DMS53 (cell line): ENCODE data around the gene TPD52L3.

Source experiments
- DNase-seq: peaks from one replicate; lab custom pipeline; 2025; lab: John Stamatoyannopoulos, UW

The TPD52L3 gene

DNA sequence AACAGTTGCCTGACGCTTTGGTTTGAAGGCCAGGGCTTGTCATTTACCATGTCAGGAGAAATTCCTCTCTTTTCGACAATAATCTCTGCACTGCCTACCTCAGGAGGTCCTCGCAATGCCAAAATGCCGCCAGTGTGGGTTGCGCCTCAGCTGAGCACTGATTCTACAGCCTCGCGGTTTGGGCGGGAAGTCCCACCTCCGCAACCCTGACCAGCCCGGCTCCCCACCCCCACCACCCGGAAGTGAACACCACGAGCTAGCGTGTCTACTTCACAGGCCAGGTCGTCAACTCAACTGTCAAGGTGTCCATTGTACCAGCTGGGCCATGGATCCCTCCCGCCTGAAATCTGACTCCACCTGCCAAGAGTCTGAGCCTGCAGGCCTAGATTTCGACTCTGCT lies at the start of gene TPD52L3:
TPD52L3 (plus strand) TSS at position 273 of the 400 bp plus-strand sequence. CDS start 221 bp downstream, outside the sequence.
- DNase-seq: no peak

DNA sequence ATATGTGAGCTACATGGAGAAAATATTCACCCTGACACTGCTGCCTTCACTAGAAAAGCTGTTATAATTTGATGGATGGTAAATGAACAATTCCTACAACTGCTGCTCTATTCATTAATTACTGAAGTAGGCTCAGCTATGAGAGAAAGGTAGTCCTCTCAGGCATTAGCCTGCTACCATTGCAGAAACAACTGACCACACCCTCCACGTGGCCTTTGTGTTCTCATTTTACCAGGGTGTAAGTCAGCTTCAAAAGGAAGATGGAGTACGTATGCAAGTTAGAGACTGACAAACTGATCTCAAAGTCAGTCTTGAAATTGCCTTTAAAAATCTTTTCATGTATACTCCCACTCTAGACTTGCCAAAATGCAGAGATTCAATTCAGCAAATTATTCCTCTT lies 26.3 kb upstream of the TPD52L3 start:
- no peak for DNase-seq

DNA sequence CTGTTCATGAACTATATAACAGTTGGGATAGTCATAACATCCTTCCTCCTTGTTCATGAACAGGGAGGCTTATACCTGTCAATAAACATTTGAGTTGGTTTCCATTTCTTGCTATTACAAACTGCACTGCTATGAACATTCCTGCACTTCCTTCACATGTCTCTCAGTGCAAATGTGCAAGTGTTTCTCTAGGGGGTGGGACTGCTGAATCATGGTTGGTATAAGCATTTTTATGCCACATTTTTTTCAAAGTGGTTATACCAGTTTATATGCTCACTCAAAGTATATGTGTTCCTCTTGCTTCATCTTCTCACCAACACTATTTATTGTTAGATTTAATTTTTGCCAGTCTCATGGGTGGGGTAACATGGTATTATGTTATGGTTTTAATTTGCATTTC lies 25.8 kb upstream of the TPD52L3 start:
- DNase-seq: peak; percentile 71

- no peak for DNase-seq
Observed at GRCh38 chr9:6304232-6304631, 23.9 kb upstream of the TPD52L3 start.

GRCh38 chr9:6305954-6306563 lies 22.1 kb upstream of the TPD52L3 start:
- peak; percentile 75 for DNase-seq

DNA sequence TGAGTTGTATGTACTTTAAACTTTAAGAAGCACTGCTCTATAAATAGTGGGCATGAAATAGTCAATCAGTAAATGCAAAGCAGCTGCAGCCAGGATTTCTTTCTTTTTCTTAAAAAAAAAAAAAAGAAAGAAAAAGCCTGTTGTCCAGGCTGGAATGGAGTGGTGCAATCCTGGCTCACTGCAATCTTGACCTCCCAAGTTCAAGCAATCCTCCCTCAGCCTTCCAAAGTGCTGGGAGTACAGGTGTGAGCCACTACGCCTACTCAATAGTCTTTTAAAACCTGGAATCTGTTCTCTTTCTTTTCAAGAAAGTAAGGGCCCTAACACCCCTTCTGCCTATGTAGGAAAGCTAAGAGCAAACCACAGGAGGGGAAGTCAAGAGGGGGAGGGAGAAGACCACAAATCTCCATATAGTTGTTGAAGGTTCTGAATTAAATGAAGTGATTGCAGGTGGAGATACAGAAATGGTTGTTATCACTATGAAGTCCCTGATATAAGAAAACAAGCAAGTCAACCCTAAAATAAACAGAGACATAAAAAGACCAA lies 20.6 kb upstream of the TPD52L3 start:
- DNase-seq: no peak

- DNase-seq: no peak
Observed at GRCh38 chr9:6330958-6331634, 2.9 kb downstream of the TPD52L3 start.

GRCh38 chr9:6334305-6334704 lies 6.1 kb downstream of the TPD52L3 start:
- DNase-seq: no peak

DNA sequence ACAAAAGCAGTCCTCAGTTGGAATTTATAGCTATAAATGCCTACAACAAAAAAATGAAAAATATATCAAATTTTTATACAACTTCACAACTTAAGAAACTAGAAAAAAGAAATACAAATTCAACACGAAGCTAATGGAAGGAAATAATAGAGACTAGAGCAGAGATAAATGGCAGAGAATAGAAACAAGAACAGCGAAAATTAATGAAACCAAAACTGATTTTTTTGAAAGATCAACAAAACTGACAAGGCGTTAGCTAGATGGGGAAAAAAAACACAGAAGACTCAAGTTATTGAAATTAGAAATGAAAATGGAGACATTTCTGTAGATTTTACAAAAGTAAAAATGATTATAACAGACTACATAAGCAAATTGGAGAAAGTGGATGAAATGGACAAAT lies 20.6 kb downstream of the TPD52L3 start:
- no peak for DNase-seq

DNA sequence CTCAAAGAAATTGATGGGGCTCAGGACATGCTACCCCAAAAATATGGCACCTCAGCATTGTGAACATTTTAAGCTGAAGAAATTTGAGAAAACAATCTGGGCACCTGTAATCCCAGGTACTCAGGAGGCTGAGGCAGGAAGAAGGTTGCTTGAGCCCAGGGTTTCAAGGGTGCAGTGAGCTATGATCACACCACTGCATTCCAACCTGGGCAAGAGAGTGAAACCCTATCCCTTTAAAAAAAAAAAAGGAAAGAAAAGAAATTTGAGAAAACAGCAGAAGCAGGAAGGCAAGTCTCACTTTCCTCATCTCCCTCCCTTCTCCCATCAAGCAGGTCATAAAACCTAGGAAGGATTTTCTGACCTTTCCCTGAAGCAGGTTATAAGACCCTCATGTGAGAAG lies 23.6 kb downstream of the TPD52L3 start:
- peak; percentile 21 for DNase-seq

DNA sequence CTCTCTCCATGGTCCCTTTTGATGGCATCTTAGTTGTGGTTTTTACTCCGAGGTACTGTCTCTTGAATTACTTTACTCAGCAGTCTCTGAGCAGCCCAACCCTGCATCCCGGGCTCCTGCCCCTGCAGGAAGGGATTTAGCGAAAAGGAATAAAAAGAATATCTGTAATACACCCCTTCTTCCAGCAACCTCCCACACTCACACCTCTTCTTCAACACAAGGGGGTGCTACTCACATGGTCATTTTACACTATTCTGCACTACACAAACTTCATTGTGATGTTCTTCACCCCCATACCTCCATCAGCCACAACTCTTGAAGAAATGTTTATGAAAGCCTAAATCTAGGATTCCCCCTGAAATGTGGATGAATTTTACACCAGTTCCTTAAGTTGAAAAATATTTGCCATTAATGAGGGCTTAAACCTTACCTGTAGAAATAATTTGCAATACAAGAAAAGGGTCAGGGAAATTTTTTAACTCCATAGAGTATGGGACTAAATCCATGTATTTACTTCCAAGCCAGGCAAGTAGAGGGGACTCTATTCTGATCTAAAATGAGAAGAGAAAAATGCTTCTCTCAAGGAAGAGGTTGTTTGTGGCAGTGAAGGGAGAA lies 26.0 kb downstream of the TPD52L3 start:
- peak; percentile 71 for DNase-seq

DNA sequence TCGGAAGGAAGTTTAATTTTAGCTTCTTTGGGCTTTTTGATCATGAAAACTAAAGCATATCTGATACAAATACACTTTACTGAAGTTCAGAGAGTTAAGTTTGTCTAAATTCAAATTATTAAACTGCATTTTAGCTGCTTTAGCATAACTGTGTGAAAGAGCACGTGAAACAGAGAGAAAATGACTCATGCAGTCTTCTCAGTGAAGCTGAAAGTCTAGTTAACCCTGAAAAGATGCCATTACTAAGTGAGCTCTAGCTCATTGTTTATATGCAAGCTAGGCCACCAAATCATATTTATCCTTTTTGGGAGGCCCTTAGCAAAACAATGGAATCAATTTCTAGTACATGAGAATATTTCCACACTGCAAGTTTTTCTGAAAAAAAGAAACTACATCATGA lies 27.6 kb downstream of the TPD52L3 start:
- DNase-seq: no peak

DNA sequence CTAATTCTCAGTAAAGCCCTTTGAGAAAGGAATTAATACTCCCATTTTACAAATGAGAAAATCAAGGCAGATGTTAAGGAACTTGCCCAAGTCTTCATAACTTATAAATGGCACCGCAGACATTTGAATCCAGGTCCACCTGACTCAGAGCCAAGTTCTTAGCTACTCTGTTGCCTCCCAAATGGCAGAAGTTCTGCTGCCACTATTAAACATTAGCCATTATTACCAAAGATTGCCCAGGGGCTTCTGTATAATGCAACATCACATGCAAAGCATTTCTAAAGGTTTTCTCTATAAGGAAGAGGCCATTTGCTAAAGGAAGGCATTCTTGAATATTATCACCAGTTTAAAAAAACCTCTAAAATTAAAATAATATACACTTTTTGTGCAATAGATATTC lies 28.3 kb downstream of the TPD52L3 start:
- DNase-seq: no peak

DNA sequence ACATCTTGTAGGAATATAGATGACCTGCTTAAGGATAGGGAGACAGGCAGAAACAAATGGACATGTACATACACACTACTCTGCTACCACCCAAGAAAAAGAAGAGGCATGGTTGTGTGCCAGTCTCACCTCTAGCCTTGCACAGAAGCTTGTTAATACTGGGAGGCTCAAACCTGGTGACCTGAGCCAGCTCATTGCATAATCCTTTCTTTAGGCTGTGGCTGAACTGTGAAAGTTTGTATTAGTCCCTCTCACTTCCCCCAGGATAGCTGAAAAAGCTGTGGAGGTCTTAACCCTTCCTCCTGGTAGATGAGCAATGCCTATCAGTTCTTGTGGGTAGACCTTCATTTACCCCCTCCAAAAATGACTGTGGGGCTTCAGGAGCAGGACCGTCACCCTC lies 28.7 kb downstream of the TPD52L3 start:
- DNase-seq: no peak

DNA sequence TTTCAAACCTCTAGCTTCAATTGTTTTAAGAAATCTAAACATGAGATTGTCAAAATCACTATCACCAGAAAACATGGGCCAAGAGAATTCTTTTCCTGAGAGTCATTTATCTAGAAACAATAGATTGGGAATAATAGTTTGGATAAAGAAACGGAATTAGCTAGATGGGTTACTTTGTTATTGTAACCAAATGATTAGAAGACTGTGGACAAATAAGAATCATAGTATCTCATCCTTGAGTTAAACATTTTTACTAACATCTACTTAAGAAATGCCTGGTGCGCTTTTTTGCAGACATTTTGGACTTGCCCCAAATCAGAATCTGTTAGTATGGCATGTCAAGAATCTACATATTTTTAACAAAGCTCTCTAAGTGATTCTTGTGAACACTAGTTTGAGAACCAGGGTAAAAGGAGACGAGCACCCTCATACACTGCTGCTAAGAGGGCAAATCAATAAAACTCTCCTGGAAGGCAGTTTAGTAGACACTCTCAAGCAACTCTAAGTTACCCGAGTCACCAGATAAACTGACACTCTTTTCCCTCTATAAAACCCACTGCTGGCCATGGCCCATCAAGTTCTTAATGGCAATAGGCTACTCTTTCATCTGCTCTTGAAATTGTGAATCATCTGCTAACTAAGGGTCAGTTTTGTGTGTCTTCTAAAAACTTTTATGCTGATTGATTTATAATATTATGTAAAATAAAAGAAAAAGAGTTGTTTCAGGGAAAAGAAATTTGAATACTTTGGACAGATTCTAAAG lies 39.1 kb downstream of the TPD52L3 start:
- no peak for DNase-seq

DNA sequence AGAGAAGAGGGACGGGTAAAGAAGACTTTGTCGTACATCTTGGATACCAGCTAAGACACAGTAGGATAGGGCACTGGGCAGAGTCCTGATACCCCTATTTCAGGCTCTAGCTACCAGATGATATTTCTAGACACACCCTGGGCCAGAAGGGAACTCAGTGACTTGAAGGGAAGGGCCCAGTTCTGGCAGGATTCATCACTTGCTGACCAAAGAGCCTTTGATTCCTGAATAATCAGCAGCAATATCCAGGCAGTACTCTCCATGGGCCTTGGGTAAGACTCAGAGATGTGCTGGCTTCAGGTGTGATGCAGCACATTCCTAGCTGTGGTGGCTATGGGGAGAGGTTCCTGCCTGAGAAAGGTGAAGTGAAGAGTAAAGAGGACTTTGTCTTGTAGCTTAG lies 40.7 kb downstream of the TPD52L3 start:
- no peak for DNase-seq
